Fibroblast of skin of right quadriceps (primary cell): Measurements from ENCODE around the gene FAM13A.
"Not testable (repeated sequence)": the region's sequence is repeated elsewhere in the genome, so short reads cannot be mapped to it uniquely, and the experiment has no call there.

Experiments used
- DNase-seq: peaks from one replicate; pipeline ENCODE4 v3.0.0-alpha.2; 2013

Gene FAM13A

DNA sequence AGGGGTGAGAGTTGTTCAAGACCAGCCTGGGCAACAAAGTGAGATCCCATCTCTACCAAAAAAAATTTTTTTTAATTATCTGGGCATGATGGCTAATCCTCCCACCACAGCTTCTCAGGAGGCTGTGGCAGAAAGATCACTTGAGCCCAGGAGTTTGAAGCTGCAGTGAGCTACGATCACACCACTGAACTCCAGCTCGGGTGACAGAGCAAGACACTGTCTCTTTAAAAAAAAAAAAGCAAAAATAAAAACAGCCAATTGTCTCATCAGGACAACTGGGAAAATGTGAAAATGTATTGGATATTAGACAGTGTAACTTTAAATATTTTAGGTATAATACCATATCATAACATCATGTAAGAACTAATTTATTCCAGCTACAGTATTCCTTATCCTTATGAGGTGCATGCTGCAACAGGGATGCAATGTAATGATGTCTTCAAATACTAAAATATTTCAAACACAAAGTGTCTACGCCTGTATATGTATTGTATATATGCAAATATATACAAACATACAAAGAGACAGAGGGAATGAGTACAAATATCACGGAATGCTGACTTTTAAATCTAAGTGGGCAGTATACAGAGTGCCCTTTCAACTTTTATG is 17.2 kb downstream of the FAM13A start:
- peak; percentile 73 for DNase-seq

DNA sequence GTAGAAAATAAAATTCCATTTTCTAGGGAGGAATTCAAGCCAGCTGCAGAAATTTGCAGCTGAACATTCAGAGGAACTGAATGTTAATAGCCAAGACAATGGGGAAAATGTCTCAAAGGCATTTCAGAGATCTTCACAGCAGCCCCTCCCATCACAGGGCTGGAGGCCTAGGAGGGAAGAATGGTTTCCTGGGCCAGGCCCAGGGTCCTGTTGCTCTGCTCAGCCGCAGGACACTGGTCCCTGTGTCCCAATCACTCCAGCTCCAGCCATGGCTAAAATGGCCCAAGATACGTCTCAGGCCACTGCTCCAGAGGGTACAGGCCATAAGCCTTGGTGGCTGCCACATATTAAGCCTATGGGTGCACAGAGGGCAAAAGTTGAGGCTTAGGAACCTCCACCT is 20.4 kb downstream of the FAM13A start:
- no peak for DNase-seq

DNA sequence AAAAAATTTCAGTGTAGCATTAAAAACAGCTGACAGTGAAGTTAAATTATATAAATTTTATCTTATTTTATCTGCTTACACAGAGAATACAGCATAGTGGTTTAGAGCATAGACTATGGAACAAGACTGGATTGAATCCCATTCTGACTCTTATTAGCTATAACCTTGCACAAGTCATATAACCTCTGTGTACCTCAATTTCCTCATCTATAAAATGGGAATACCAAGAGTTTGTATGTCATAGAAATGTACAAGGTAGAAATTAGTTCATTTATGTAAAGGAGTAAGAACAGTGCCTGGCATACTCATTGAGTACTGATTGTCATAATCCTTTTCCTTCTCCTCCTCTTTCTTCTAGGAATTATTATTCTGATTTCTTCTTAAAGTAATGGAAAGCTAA is 25.7 kb downstream of the FAM13A start:
- DNase-seq, result no peak

DNA sequence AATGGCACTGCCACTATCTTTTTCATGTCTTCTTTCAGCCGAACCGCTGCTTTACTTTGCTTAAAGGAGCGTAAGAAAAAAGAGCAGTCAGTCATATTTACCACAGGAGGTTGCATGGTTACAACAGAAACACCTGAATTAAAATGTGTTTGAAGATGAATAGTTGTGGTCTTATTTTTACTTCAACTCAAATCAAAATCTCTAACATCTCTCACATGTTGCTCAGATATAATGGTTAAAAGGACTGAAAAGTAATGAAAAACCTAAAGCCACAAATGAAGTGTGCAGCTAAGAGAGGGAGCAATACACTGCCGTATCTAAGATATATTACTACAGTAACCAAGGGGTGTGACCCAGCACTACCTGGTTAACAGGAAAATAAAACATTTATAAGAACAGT is 27.4 kb downstream of the FAM13A start:
- DNase-seq, result no peak

DNA sequence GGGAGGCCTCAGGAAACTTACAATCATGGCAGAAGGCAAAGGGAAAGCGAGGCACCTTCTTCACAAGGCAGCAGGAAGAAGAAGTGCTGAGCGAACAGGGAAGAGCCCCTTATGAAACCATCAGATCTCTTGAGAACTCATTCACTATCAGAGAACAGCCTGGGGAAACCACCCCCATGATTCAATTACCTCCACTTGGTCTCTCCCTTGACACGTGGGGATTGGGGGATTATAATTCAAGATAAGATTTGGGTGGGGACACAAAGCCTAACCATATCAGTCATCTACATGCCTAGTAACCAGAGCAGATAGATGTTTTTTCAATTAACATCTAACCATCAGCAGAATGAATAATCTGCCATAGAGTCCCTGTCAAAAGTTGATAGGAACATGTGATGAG is 30.4 kb downstream of the FAM13A start:
- DNase-seq, result no peak

DNA sequence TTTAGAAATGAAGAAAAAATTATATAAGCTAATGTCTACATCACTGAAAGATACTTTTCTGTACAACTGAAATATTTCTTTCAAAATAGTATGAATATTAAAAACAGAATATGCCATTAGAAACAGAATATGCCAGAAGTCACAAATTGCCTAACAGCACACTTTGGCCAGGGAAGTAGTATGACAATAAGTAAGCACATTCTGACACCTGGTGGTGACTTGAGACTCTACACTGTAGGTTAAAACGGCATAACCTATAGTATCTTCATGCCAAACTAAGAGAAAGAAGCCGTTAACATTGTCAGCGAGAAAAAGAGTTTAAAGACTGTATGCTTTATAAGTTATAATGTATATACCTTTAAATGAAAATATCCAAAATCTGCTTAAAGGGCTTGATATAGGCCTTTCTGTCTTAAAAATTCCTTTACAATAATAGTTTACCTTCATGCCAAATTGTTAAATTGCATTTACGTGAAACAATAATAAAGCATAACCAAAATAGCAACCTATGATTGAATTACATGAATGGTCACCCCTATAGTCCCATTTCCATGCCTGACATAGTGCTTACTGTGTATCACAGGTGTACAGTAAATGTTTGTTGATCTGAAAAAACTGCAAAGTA is 32.8 kb downstream of the FAM13A start:
- peak; percentile 72 for DNase-seq

DNA sequence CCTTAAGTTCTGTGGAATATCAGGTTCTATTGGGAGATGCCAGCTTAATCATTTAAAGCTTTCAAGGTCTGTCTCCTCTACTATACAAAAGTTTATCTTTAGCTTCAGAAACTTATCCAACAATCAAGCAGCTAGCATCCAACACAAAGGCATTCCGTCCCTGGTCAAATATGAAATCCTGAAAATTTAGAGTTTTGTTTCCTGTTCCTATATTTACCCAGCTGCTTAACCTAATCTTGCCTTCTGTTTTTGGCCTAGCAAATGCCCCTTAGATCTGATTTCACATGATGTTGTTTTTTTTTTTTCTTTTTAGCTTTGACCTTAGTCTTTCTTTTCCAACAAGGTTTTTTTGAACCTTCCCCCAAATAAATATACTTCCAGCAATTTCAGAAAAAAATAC is 33.8 kb downstream of the FAM13A start:
- DNase-seq, result no peak

DNA sequence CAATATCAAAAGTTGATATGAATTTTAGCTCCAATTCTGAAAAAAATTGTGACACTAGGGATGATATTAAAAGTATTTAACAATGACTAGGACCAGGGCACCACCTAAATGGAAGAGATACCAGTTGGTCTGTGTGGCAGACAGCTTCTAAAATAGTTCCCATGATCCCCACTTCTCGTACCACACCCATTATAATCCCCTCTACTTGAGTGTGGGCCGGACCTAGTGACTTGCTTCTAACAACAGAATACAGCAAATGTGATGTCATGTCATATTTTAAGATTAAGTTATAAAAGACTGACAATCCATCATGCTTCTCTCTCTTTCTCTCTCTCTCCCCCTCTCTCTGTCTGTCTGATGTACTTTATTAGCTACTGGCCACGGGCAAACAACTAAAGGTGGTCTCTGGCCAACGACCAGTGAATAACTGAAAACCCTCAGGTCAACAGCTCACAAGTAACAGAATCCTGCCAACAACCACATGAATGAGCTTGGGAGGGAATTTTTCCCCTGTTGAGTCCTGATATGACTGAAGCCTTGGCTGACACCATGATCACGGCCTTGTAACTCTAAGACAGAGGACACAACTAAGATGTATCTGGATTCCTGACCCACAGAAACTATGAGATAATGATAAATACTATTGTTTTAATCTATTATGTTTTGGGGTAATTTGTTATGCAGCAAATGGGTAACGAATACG is 34.4 kb downstream of the FAM13A start:
- no peak for DNase-seq

DNA sequence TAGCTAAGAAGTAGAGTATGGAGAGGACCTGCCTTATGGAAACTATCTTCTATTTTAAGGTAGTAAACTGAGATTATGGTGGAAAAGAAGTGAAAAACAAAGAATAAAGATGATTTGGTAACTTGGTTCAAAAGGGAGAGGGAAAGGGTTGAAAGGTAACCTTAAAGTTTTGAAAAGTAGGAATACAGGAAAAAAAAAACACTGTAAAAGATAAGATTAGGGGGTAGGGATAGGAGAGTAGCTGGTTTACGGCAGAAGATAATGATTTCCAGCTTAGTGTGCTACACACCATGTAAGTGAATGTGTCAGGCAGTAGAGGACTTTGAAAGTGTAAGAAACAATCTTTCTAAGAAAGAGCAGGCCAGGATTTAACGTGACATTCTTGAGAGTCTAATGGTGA is 35.3 kb downstream of the FAM13A start:
- no peak for DNase-seq

DNA sequence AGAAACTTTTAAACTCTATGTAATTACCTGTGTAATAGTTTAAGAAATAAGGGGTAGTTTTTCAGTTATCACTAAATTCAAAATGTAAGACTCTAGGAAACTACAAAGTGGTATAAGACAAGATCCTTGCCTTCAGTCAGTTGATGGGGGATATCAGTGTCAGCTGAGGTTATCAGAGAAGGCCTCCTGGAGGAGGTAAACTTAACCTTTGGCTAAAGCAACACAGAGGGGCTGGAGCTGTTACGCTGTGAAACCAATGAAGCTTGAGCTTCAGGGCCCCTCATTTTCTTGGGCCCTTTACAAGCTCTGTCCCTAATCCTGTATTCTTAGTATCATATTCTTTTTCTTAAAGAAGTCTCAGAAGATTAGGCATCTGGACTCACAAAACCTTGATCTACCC is 35.9 kb downstream of the FAM13A start:
- no peak for DNase-seq

DNA sequence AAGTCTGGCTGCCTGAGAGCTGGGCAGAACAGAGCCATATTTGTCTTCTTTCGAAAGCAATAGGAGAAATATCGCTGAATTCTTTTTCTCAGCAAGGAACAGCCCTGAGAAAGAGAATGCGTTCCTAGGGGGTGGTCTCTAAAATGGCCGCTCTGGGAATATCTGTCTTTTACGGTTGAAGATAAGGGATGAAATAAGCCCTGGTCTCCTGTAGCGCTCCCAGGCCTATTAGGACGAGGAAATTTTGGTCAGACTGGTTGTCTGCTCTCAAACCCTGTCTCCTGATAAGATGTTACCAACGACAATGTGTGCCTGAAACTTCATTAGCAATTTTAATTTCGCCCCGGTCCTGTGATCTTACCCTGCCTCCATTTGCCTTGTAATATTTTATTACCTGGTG is 42.1 kb downstream of the FAM13A start:
- not testable (repeated sequence) for DNase-seq

DNA sequence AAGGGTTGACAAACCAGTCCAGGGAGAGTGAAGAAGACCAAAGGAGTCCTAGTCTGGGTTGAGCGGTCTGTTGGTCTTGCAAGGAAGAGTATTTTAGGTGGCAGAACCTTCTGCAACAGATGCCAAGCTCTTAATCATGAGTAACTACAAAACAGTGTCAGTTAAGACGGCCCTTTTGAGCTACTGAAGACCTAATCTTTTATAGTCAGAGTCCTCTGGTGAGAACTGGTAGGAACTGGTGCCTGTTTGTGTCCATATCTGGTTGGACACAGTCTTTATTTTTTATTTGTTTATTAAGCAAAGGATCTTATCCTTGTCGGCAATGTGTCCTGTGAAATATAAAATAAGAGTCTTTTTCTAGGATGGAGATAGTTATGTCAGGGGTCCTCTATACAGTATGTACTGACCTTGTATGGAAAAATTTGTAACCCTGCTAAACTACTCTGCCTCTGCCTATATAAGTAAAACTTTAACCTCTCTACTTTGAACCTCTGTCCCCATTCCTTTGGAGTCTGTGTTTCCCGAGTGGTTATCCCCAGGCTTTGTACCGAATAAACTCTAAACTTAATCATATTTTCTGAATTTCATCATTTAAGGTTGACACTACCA is 47.1 kb downstream of the FAM13A start:
- DNase-seq, result no peak

DNA sequence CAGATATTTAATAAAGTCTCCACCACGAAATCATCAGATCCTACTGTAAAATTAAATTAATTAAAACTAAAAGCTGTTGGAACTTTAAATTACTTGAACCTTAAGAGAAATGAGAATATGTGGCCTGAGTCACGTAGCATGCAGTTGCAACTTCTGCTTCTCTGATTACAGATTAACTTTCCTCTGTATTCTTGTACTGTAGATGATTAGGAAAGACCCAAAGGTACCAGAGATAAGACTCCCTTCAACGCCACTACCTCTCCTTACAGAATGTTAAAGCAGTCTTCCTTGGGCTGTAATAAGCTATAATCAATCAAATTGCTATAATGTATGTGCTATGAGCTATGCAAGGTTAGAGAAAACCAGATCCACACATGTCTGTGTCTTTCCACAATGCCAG is 47.9 kb downstream of the FAM13A start:
- no peak for DNase-seq

DNA sequence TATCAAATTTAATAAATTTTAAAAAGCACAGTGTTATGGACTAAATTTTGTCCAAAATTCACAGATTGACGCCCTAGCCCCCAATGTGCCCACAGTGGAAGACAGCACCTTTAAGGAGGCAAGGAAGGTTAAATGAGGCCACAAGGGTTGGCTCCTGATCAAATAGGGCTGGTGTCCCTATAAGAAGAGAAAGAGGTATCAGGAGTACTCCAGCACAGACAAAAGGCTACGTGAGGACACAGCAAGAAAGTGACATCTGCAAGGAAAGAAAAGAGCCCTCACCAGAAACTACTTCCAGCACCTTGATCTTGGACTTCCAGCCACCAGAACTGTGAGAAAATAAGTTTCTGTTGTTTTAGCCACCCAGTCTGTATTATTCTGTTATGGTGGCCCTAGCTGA is 48.8 kb downstream of the FAM13A start:
- no peak for DNase-seq

DNA sequence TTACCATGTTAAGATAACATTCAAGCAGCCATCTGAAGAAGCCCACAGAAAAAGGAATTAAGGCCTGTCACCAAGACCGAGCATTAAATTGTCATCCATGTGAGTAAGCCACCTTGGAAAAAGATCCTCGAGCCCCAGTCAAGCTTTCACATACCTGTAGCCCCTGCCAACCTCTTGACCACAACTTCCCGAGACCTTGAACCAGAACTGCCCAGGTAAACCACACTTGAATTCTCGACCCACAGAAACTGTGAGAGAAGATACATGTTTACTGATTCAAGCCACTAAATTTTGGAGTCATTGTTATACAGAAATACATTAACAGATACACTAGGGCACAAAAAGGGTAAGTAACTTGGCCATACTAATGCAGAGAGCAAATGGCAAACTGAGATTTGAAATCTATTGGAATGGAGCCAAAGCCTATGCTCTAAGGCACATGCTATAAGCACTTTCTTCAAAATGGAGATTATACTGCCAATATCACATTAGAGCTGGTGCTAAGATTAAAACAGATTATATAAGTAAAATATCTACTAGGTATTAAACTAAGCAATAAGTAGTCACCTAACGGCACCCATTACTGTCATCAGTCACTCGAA is 49.5 kb downstream of the FAM13A start:
- DNase-seq, result no peak

DNA sequence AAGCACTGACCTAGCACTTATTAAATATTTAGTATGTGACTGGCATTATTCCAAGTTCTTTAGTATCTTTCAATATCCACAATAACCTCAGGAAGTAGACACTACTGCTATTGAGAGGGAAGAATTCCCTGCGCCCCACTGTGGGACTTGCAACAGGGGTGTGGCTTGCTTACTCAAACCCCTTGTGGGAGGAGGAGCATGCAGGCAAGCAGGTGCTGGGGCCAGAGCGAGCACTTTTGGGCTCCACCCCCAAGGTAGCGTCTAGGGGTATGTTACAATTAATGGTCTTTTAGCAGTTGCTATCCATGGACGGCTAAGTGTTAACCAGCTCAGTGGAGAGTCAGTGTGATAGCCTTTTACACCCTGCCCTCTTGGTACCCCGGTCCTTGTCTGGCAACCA is 50.7 kb downstream of the FAM13A start:
- no peak for DNase-seq

DNA sequence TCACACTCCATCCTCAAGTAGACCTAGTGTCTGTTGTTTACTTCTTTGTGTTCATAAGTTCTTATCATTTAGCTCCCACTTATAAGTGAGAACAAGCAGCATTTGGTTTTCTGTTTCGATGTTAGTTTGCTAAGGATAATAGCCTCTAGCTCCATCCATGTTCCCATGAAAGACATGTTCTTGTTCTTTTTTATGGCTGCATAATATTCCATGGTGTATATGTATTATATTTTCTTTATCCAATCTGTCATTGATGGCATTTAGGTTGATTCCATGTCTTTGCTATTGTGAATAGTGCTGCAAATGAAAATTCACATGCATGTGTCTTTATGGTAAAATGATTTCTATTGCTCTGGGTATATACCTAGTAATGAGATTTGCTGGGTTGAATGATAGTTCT is 51.9 kb downstream of the FAM13A start:
- not testable (repeated sequence) for DNase-seq

DNA sequence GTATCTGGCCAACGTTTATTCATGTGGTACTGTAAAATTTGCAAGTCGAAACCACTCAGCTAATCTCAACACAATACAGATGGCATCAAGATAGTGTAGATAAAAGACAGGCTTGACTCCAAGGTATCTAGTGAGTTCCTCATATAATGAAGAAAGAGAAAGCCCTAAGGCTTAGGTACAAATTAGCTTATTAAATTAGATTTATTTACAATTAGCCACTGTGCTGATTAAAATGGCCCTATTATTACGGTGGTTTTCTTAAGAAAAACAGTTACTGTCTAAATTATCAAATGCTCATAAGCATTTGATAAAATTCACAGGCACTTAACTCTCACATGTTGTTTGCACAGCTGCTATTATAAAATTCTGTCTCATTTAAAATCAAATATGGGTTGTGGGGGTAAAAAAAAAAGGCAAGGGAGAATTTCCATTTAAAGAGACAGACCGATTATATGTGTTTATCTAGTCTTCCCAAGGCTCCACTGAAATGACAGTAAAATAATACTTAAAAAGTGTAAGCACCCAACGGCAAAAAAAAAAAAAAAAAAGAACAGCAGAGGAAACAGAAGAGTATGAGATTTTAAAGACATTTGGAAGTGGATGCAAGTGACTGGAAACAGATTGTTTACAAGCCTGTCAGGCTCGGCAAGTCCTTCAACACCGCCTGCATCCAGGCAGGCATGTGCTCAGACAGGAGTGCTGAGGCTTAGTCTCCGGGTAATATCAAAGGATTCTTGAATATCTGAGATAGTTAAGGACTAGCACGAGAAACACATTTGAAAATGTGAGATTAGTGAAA is 55.1 kb downstream of the FAM13A start:
- DNase-seq, result no peak

DNA sequence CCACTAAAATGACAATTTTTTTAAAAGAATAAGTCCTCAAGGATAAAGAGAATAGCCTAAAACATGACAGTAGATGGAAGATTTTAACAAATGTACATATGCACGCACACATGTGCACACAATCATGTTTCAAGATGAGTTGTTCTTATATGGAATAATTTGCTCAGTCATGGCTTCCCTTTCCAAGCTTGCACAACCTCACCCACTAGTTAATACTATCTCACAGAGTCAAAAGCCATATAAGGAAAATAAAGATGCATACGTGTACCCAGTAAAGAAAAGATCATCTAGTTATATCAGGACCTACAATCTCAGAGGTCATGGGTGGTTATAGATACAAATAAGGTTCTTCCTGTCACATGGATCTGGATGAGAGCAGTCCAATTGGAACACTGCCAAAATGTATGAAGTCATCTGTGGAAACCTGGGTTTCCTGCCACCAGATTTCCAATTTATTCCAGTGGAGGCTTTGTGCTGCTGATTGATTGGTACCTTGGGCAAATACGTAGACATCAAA is 56.1 kb downstream of the FAM13A start:
- peak; percentile 62 for DNase-seq

DNA sequence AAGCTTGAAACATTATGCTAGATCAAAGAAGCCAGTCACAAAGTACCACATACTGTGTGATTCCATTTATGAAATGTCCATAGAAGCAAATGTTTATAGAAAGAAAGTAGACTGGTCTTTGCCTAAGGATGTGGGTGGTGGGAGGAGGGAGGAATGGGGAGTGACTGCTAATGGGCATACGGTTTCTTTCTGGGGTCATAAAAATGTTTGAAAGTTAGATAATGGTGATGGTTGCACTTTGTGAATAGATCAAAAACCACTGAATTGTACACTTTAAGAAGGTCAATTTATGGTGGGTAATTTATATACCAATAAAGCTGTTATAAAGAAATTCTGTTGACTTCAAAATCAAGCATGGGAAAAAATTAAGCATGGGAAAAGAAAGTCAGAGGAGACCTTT is 56.6 kb downstream of the FAM13A start:
- no peak for DNase-seq

DNA sequence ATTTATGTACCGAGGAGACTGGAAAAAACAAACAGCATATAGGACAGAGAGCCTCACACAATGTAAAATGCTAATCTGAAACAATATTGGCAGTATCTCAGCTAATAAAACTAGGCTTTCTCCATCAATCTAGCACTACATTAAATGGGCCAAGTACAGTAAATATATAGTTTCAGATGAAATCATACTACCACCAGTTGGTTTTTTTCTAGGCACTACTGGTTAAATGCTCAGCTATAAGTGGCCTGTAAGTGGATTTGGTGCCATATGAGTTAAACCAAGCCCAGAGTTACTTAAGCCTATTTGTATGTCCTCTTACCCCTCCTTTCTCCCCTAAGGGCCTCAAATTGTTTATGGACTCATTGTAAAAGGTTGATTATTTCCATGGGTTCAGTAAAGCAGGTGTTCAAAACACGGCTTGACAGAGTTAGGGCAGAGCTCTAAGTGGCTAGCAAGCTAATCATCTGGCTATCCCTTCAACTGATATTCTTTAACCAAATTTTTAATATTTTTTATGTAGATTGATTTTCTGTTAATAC is 57.5 kb downstream of the FAM13A start:
- no peak for DNase-seq

DNA sequence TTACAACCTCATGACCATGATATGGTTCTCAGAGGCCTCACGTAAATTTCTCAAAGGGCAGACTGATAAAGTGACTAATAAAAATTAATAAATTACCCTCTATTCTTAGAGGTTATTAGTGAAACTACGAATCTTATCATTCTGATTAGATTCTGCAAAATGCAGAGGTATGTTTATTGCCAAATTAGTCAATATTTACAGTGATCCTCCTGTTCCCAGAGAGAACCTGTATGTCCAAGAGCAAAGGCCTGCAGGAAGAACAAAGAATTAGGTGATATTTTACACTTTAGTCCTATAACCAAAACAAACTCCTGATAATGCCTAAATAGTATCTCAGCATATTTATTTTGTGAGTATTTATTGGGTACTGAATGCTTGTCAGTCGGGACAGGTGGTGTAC is 58.1 kb downstream of the FAM13A start:
- DNase-seq, result no peak
